HFF-Myc (cell line): ENCODE measurements around the gene HOXC4.
"Not testable (repeated sequence)": the region's sequence is repeated elsewhere in the genome, so short reads cannot be mapped to it uniquely, and the experiment has no call there.

Source experiments
- DNase-seq: peaks from one replicate; pipeline ENCODE4 v3.0.0-alpha.2; 2011; ENCODE audit warnings: low read depth; ENCODE audit errors: extremely low read depth
- H3K4me3 ChIP-seq: replicated peaks from 2 replicates; pipeline ENCODE4 v1.5.1; 2011; ENCODE audit warnings: low read depth, mild to moderate bottlenecking, control low read depth, low read length
- CTCF ChIP-seq: IDR thresholded peaks from 2 replicates; pipeline ENCODE4 v1.5.1; 2012; ENCODE audit warnings: mild to moderate bottlenecking, low read depth, low read length, control low read depth; ENCODE audit errors: missing control alignments

Gene HOXC4

GRCh38 chr12:54071942-54072341, 18.3 kb downstream of the HOXC4 start:
- no peak overlapping the region for H3K4me3 ChIP-seq
- DNase-seq, result no peak
- TF ChIP-seq CTCF, result no peak

GRCh38 chr12:54074308-54074707, 20.7 kb downstream of the HOXC4 start:
- no peak overlapping the region for H3K4me3 ChIP-seq
- TF ChIP-seq CTCF, result no peak
- DNase-seq, result no peak

DNA sequence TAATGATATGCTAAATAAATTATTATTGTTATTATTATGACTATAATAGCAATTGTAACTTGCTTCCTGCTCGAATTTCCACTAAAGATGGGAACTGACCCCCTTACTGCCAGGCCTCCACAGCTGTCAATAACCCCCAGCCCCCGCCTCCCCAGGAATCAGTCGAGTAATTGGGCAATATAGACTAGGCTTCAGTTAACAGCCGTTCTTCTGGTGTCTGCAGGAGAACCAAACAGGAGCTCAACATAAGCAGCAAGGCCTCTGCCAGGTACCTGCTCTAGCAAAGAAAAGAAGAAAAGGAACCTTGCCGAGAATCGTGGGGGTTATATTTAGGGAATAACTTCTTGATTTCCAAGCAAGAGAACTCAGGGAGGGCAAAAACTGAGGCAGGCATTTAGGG, 21.8 kb downstream of the HOXC4 start:
- H3K4me3 ChIP-seq, result no peak overlapping the region
- no peak for DNase-seq
- no peak for TF ChIP-seq CTCF

DNA sequence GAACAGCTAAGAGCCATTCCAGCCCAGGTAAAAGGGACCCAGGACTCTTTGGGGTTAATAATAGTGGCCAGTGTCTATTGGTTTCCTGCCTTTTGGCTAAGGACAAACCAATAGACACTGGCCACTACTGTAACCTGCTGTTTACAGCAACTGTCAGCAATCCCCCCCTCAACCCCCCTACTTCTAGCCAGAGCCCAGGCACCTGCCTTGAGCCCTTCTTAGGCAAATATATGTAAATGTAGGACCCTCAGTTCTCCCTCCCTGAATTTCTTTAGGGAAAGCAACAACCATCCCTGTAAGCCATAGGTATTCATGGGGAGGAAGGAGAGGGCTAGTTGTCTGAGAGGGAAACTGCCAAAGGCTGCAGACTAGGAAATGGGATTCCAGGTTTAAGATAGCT, 22.3 kb downstream of the HOXC4 start:
- H3K4me3 ChIP-seq, result no peak overlapping the region
- no peak for TF ChIP-seq CTCF
- DNase-seq, result no peak

GRCh38 chr12:54077843-54078242, 24.2 kb downstream of the HOXC4 start:
- DNase-seq, H3K4me3 ChIP-seq: not testable (repeated sequence)

GRCh38 chr12:54079115-54079514, 25.5 kb downstream of the HOXC4 start:
- H3K4me3 ChIP-seq, DNase-seq: not testable (repeated sequence)

DNA sequence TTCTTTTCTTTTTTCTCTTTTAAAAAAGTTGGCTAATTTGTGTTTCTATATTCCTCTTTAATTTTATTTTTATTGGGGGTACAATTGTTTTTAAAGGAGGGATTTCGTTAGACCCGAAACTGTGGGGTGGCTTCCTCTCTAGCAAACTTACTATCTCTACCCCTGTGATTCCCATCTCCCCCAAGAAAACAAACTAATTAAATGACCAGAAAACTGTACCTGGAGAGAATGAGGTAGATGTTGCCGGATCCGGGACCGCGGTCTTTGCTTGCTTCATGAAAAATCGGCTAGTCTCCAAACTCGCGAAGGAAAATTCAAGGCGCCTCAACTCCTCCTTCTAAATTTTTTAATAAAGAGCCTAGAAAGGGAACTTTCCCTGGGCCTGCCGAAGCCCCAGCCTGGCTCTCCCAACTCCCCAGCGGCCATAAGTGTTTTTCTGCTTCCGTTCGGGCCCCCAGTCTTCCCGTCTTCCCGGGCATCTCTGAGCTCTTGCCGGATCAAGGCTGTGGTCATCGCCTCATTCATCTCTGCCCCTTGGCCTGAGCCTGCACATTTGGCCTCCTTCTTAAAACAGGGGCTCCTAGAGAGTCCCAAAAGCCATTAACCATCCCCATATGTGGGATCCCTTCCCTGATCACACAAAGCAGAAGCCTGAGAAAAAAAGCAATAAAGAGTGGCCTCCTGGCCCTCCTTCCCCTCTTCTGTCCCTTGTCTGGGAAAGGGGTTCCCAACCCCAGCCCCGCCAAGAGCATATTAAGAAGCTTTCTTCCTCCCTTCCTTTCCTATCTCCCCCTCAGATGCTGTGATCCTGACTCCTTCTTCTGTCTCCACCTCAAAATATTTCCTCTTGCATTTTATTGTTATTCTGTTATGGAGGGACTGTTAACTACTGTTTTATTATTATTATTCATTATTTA, 26.6 kb downstream of the HOXC4 start:
- H3K4me3 ChIP-seq, DNase-seq: not testable (repeated sequence)

DNA sequence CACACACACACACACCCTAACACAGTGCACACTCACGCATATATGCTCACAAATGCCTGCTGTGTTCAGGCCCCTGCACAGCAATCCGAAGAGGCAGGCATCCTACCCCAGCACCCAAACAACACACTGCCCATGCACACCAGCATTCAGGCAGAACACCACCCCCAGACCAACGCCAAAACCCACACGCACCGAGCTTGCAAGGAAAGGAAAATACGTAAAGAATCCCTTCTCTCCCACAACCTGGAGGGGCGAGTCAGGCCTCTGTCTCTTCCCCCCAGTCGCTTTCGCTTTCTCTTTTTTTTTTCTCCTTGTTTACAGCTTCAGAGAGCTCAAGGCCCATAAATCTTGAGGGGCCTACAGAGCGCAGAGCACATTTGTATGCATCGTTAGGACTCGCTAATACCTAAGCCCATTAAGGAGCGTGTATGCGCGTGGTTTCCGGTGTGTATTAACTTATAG, 27.4 kb downstream of the HOXC4 start:
- not testable (repeated sequence) for H3K4me3 ChIP-seq

GRCh38 chr12:54081581-54082396, 28.2 kb downstream of the HOXC4 start:
- not testable (repeated sequence) for DNase-seq, H3K4me3 ChIP-seq

More for the DNA sequence above, 27.4 kb downstream of the HOXC4 start:
- DNase-seq, result not testable (repeated sequence)
